GM12878 (cell line): ENCODE results near the gene RSL24D1. TPM values are rescaled to one million over a fixed set of nuclear protein-coding genes. Genes with fewer than 3 reads are reported as not detected.

Source experiments
- ATAC-seq: fragments of 200-7000 bp; cut with Tn5 transposase; 3 replicates; pipeline ENCODE4 v1.9.1; 2020; ENCODE audit warnings: mild to moderate bottlenecking, moderate library complexity
- BruUV-seq: library from RNA; stranded (reverse); fragments of 400-500 nt; replicated peaks from 2 replicates; lab custom pipeline; 2021; lab: Mats Ljungman, UMichigan
- CTCF ChIA-PET: fragments of 300-600 bp; sonication (Branson Sonifier 250); formaldehyde crosslinking; extraction: SDS; loops from one replicate; lab custom pipeline; 2021; ENCODE audit warnings: inconsistent platforms; lab: Yijun Ruan, JAX
- POLR2A ChIA-PET: fragments of 350-600 bp; formaldehyde crosslinking; extraction: SDS; loops from one replicate; lab custom pipeline; 2021; ENCODE audit warnings: inconsistent platforms; lab: Charles Lee
- RAD21 ChIA-PET: fragments of 300-600 bp; sonication (Branson Sonifier 250); formaldehyde crosslinking; loops from one replicate; lab custom pipeline; 2023; ENCODE audit warnings: antibody characterized with exemption; ENCODE audit not compliant: unreplicated experiment; lab: Charles Lee
- SMC1A ChIA-PET: fragments of 300-600 bp; sonication (Branson Sonifier 250); formaldehyde crosslinking; loops from one replicate; lab custom pipeline; 2023; ENCODE audit not compliant: unreplicated experiment, uncharacterized antibody; lab: Charles Lee
- DNase-seq: peaks from one replicate; pipeline ENCODE4 v3.0.0-alpha.2; 2011; ENCODE audit warnings: low read depth, low spot score
- FAIRE-seq: peaks from 3 replicates; lab custom pipeline; 2011; peaks lifted over from hg19 to GRCh38; lab: Jason Lieb, UNC
- H2AFZ ChIP-seq: 2 replicates; pipeline ENCODE4 v1.6.0; 2011; ENCODE audit warnings: low read depth, low read length, control low read depth; ENCODE audit not compliant: control insufficient read depth
- H3K27ac ChIP-seq: 2 replicates; pipeline ENCODE4 v1.5.1; 2011; ENCODE audit warnings: control low read depth; ENCODE audit not compliant: control insufficient read depth, insufficient read depth
- H3K27me3 ChIP-seq, 2 experiments: replicated peaks in 1 of 2; 2 replicates each; pipeline versions ENCODE4 v1.6.0 to v1.6.1; 2011; ENCODE audit warnings: low read length in 1 of 2; ENCODE audit not compliant: control insufficient read depth in 2 of 2, insufficient read depth in 2 of 2
- H3K36me3 ChIP-seq, 2 experiments: 2 replicates each; pipeline ENCODE4 v1.5.1; 2011; ENCODE audit warnings: low read length in 1 of 2; ENCODE audit not compliant: control insufficient read depth in 2 of 2, insufficient read depth in 2 of 2
- H3K4me1 ChIP-seq: 2 replicates; pipeline ENCODE4 v1.6.1; 2011; ENCODE audit warnings: mild to moderate bottlenecking, low read length, moderate library complexity, mixed read lengths; ENCODE audit not compliant: control insufficient read depth, insufficient read depth
- H3K4me2 ChIP-seq: 2 replicates; pipeline ENCODE4 v1.6.0; 2011; ENCODE audit warnings: control low read depth; ENCODE audit not compliant: control insufficient read depth, insufficient read depth
- H3K4me3 ChIP-seq: fragments of 200-600 bp; sonication (generic); 2 replicates; pipeline ENCODE4 v1.5.1; 2016
- H3K79me2 ChIP-seq: 2 replicates; pipeline ENCODE4 v1.6.0; 2011; ENCODE audit warnings: low read length; ENCODE audit not compliant: control insufficient read depth, insufficient read depth
- H3K9ac ChIP-seq: 2 replicates; pipeline ENCODE4 v1.8.0; 2011; ENCODE audit warnings: low read length, control low read depth, mixed read lengths; ENCODE audit not compliant: control insufficient read depth, insufficient read depth
- H3K9me3 ChIP-seq: replicated peaks from 3 replicates; pipeline ENCODE4 v1.5.1; 2011; ENCODE audit warnings: mild to moderate bottlenecking, low read length; ENCODE audit not compliant: control insufficient read depth, insufficient read depth
- H4K20me1 ChIP-seq: 2 replicates; pipeline ENCODE4 v1.6.0; 2011; ENCODE audit not compliant: control insufficient read depth, insufficient read depth
- BRCA1 ChIP-seq: IDR thresholded peaks from 2 replicates; pipeline ENCODE4 v1.6.1; 2011; ENCODE audit warnings: low read depth, low read length, improper control_type of control experiment
- DPF2 ChIP-seq: fragments of 450-650 bp; IDR thresholded peaks from 2 replicates; pipeline ENCODE4 v1.6.1; 2017; ENCODE audit warnings: mild to moderate bottlenecking
- HDAC2 ChIP-seq: fragments of 200-600 bp; sonication (generic); IDR thresholded peaks from 2 replicates; pipeline ENCODE4 v1.6.1; 2017
- HDGF ChIP-seq: fragments of 450-650 bp; IDR thresholded peaks from 2 replicates; pipeline ENCODE4 v1.6.1; 2016; ENCODE audit warnings: antibody characterized with exemption
- JUNB ChIP-seq: IDR thresholded peaks from 2 replicates; pipeline ENCODE4 v1.6.1; 2016; ENCODE audit warnings: antibody characterized with exemption, mild to moderate bottlenecking
- MTA3 ChIP-seq: IDR thresholded peaks from 2 replicates; pipeline ENCODE4 v1.6.1; 2012; ENCODE audit warnings: low read length, inconsistent platforms, borderline replicate concordance
- POLR2AphosphoS2 ChIP-seq: IDR thresholded peaks from 2 replicates; pipeline ENCODE4 v1.6.1; 2011; ENCODE audit warnings: low read depth, mild to moderate bottlenecking, low read length, improper control_type of control experiment, moderate library complexity
- TCF3 ChIP-seq: IDR thresholded peaks from 2 replicates; pipeline ENCODE4 v1.6.1; 2012; ENCODE audit warnings: low read depth, mild to moderate bottlenecking, low read length, borderline replicate concordance; ENCODE audit not compliant: insufficient read depth
- ZZZ3 ChIP-seq: IDR thresholded peaks from 2 replicates; pipeline ENCODE4 v1.6.1; 2011; ENCODE audit warnings: low read depth; ENCODE audit not compliant: control insufficient read depth, insufficient read length
- WGBS: methylation state at CpG from one replicate; pipeline ENCODE4 v1.1.6; 2016; ENCODE audit warnings: low lambda C conversion rate; ENCODE audit not compliant: insufficient replicate concordance, insufficient coverage; ENCODE audit errors: missing lambda C conversion rate; 5-methylcytosine and 5-hydroxymethylcytosine counted together
- in situ Hi-C: fragments of 300-500 bp; cut with MboI; formaldehyde crosslinking; loops from 9 replicates; pipeline ENCODE4 v1.14.3; 2018; ENCODE audit warnings: mixed read lengths
- intact Hi-C: fragments of 100-400 bp; cut with micrococcal nuclease; formaldehyde crosslinking; loops from one replicate; pipeline ENCODE4 v1.14.2; 2022; ENCODE audit not compliant: unreplicated experiment
- polyA plus RNA-seq, 11 experiments: library from polyadenylated mRNA; depleted of rRNA in 4 of 11; unstranded in 6 of 11; stranded (reverse) in 5 of 11; fragments of >200 nt; fragmentation: Nextera tagmentation in 4 of 11; fragmentation: Illumina TruSeq in 1 of 11; extraction: Ambion mirVana in 4 of 11; extraction: Trizol in 1 of 11; gene quantifications; 1 replicate in 1 of 11; 2 replicates in 10 of 11; pipeline versions ENCODE4 v1.2.1 to v1.2.3, GENCODE V29; 2011 to 2016; ENCODE audit warnings: inconsistent platforms in 2 of 11, missing spikeins in 2 of 11, low read depth in 1 of 11
- total RNA-seq, 4 experiments: library from RNA; depleted of rRNA in 3 of 4; stranded (reverse); fragments of >200 nt in 3 of 4; fragmentation: Illumina TruSeq in 1 of 4; extraction: Trizol in 1 of 4; gene quantifications; 2 replicates each; pipeline versions ENCODE4 v1.2.1 to v1.2.3, GENCODE V29; 2013 to 2021
- TF ChIP-seq, protein P1 (sequence below): fragments of 450-650 bp; IDR thresholded peaks from 2 replicates; pipeline ENCODE4 v1.6.1; 2016; ENCODE audit warnings: mild to moderate bottlenecking
- TF ChIP-seq, protein P2 (sequence below): fragments of 150-350 bp; IDR thresholded peaks from 2 replicates; pipeline ENCODE4 v1.6.1; 2014; ENCODE audit warnings: mild to moderate bottlenecking, low read depth, low read length
- TF ChIP-seq, protein P3 (sequence below): fragments of 450-650 bp; IDR thresholded peaks from 2 replicates; pipeline ENCODE4 v1.6.1; 2017; ENCODE audit warnings: antibody characterized with exemption, mild to moderate bottlenecking, moderate library complexity
- TF ChIP-seq, protein P4 (sequence below): fragments of 450-650 bp; IDR thresholded peaks from 2 replicates; pipeline ENCODE4 v1.6.1; 2017; ENCODE audit warnings: mild to moderate bottlenecking, moderate library complexity

RSL24D1 gene
- total and polyA plus RNA-seq, 10 of the 15 experiments (the other 5 are each of a cell fraction or from before 2014, with no cell fraction given), result 94.9 to 249 (median 121) TPM

DNA sequence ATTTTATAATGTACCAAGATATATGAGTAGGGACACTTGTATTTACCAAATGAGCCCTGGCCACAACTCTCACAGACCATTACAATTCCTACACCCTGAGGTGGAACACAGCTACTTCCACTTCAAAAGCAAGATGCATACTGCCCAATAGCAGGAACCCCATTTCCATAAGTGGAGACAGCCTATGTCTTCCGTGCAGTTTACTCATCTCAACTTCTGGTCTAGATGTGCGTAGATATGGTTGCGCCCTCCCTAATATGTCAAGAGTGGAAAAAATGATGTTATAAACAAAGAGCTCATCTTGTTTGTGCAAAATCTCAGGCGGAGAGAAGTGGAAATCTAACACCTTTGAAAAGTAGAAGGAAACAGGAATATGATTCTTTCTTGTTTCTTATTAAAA lies 48.3 kb upstream of the RSL24D1 start:
- ChIA-PET RAD21 (interaction anchor here (1.1 kb wide), 1 partner anchor 28 kb away, joined by 3 read pairs; no protein-coding TSS in a partner anchor), SMC1A (no interaction called here), POLR2A (no interaction called here)
- peaks cover 3 to 4% of the 10 kb centered on the region in 2 experiments; a peak in 3 of 4 replicates for H3K36me3 ChIP-seq
- no peak for ATAC-seq
- no peaks in the 10 kb centered on the region for H3K27me3 ChIP-seq
- TF ChIP-seq, protein P1, sequence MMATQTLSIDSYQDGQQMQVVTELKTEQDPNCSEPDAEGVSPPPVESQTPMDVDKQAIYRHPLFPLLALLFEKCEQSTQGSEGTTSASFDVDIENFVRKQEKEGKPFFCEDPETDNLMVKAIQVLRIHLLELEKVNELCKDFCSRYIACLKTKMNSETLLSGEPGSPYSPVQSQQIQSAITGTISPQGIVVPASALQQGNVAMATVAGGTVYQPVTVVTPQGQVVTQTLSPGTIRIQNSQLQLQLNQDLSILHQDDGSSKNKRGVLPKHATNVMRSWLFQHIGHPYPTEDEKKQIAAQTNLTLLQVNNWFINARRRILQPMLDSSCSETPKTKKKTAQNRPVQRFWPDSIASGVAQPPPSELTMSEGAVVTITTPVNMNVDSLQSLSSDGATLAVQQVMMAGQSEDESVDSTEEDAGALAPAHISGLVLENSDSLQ, result no peak
- no peak for TF ChIP-seq POLR2AphosphoS2
- no peak for TF ChIP-seq JUNB
- TF ChIP-seq, protein P2, sequence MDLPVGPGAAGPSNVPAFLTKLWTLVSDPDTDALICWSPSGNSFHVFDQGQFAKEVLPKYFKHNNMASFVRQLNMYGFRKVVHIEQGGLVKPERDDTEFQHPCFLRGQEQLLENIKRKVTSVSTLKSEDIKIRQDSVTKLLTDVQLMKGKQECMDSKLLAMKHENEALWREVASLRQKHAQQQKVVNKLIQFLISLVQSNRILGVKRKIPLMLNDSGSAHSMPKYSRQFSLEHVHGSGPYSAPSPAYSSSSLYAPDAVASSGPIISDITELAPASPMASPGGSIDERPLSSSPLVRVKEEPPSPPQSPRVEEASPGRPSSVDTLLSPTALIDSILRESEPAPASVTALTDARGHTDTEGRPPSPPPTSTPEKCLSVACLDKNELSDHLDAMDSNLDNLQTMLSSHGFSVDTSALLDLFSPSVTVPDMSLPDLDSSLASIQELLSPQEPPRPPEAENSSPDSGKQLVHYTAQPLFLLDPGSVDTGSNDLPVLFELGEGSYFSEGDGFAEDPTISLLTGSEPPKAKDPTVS, result no peak
- no peak for TF ChIP-seq ZZZ3
- no peak for TF ChIP-seq HDAC2
- no peak for TF ChIP-seq DPF2
- TF ChIP-seq, protein P3, sequence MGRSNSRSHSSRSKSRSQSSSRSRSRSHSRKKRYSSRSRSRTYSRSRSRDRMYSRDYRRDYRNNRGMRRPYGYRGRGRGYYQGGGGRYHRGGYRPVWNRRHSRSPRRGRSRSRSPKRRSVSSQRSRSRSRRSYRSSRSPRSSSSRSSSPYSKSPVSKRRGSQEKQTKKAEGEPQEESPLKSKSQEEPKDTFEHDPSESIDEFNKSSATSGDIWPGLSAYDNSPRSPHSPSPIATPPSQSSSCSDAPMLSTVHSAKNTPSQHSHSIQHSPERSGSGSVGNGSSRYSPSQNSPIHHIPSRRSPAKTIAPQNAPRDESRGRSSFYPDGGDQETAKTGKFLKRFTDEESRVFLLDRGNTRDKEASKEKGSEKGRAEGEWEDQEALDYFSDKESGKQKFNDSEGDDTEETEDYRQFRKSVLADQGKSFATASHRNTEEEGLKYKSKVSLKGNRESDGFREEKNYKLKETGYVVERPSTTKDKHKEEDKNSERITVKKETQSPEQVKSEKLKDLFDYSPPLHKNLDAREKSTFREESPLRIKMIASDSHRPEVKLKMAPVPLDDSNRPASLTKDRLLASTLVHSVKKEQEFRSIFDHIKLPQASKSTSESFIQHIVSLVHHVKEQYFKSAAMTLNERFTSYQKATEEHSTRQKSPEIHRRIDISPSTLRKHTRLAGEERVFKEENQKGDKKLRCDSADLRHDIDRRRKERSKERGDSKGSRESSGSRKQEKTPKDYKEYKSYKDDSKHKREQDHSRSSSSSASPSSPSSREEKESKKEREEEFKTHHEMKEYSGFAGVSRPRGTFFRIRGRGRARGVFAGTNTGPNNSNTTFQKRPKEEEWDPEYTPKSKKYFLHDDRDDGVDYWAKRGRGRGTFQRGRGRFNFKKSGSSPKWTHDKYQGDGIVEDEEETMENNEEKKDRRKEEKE, result no peak
- TF ChIP-seq, protein P4, sequence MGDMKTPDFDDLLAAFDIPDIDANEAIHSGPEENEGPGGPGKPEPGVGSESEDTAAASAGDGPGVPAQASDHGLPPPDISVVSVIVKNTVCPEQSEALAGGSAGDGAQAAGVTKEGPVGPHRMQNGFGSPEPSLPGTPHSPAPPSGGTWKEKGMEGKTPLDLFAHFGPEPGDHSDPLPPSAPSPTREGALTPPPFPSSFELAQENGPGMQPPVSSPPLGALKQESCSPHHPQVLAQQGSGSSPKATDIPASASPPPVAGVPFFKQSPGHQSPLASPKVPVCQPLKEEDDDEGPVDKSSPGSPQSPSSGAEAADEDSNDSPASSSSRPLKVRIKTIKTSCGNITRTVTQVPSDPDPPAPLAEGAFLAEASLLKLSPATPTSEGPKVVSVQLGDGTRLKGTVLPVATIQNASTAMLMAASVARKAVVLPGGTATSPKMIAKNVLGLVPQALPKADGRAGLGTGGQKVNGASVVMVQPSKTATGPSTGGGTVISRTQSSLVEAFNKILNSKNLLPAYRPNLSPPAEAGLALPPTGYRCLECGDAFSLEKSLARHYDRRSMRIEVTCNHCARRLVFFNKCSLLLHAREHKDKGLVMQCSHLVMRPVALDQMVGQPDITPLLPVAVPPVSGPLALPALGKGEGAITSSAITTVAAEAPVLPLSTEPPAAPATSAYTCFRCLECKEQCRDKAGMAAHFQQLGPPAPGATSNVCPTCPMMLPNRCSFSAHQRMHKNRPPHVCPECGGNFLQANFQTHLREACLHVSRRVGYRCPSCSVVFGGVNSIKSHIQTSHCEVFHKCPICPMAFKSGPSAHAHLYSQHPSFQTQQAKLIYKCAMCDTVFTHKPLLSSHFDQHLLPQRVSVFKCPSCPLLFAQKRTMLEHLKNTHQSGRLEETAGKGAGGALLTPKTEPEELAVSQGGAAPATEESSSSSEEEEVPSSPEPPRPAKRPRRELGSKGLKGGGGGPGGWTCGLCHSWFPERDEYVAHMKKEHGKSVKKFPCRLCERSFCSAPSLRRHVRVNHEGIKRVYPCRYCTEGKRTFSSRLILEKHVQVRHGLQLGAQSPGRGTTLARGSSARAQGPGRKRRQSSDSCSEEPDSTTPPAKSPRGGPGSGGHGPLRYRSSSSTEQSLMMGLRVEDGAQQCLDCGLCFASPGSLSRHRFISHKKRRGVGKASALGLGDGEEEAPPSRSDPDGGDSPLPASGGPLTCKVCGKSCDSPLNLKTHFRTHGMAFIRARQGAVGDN, result no peak
- TF ChIP-seq BRCA1, result no peak
- no peak for TF ChIP-seq HDGF
- TF ChIP-seq TCF3, result no peak
- TF ChIP-seq MTA3, result no peak
- TF ChIP-seq, all 136 proteins: peak for 0
- Histone ChIP-seq H3K4me3 (no peak overlapping the region), H3K4me1 (no peaks in the 10 kb centered on the region), H3K4me2 (no peak overlapping the region), H3K79me2 (no peaks in the 10 kb centered on the region), H3K27ac (no peak overlapping the region), H3K9me3 (no peaks in the 10 kb centered on the region), H3K9ac (no peak overlapping the region), H4K20me1 (no peaks in the 10 kb centered on the region), H2AFZ (no peak overlapping the region)
- intact Hi-C loops, result no loop called here
- 95% methylated on average over 4 of the region's 4 CpGs for WGBS
- in situ Hi-C loops, result no loop called here
- FAIRE-seq (no peak), DNase-seq (no peak)
- CTCF ChIA-PET, result interaction anchor here (2.0 kb wide), 1 partner anchor 23 kb away, joined by 6 read pairs; no protein-coding TSS in a partner anchor
- BruUV-seq, result no TSS peak
